ENCODE data around the gene MYBPC1.

MYBPC1 gene

DNA sequence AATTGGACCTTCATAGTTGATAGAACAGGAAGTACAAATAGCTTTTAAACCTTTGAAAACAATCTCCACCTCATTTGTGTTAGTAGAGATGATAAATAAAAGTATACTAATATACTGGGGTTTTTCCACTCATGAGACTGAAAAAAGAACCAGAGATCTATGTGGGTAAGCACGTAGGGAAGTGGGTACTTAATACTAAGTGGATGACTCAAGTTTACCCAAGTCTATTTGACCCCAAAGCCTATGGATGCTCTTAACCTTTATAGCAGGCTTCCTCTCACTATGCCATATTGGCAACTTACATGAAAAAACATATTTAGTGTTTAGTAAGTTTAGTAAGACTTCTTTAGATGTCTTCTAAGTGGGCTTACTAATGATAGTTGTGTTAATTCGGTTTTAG lies 53.4 kb downstream of the MYBPC1 start:
- no peak for TF ChIP-seq CTCF (conservative IDR thresholded peaks at IDR 0.05; ENCODE audit: low read depth, low read length)
- H3K27me3 ChIP-seq (ENCODE audit: insufficient read depth, low read depth): no peaks in the 10 kb centered on the region
- H4K20me1 ChIP-seq (ENCODE audit: insufficient read depth): no peaks in the 10 kb centered on the region
- H3K36me3 ChIP-seq (ENCODE audit: insufficient read depth): no peaks in the 10 kb centered on the region
- no peaks in the 10 kb centered on the region for H3K4me1 ChIP-seq (ENCODE audit: low read depth, poor library complexity, severe bottlenecking)
- H3K4me3 ChIP-seq (IDR thresholded peaks at IDR 0.05; ENCODE audit: insufficient read depth, low read depth, low read length): no peak overlapping the region
- no peak overlapping the region for H3K27ac ChIP-seq
- no peaks in the 10 kb centered on the region for H3K79me2 ChIP-seq (ENCODE audit: insufficient read depth, low read depth)
- no peak overlapping the region for H2AFZ ChIP-seq (ENCODE audit: low read depth)
- no peak overlapping the region for H3K9ac ChIP-seq
- no peak overlapping the region for H3K4me2 ChIP-seq

GRCh38 chr12:101650346-101651117 lies 55.8 kb downstream of the MYBPC1 start:
- no peak overlapping the region for H3K4me3 ChIP-seq (IDR thresholded peaks at IDR 0.05; ENCODE audit: insufficient read depth, low read depth, low read length)
- H3K27ac ChIP-seq: no peak overlapping the region
- no peaks in the 10 kb centered on the region for H4K20me1 ChIP-seq (ENCODE audit: insufficient read depth)
- H3K36me3 ChIP-seq (ENCODE audit: insufficient read depth): no peaks in the 10 kb centered on the region
- H2AFZ ChIP-seq (ENCODE audit: low read depth): no peak overlapping the region
- no peaks in the 10 kb centered on the region for H3K27me3 ChIP-seq (ENCODE audit: insufficient read depth, low read depth)
- no peak for TF ChIP-seq CTCF (conservative IDR thresholded peaks at IDR 0.05; ENCODE audit: low read depth, low read length)
- H3K9ac ChIP-seq: no peak overlapping the region
- H3K4me1 ChIP-seq (ENCODE audit: low read depth, poor library complexity, severe bottlenecking): no peaks in the 10 kb centered on the region
- no peak overlapping the region for H3K4me2 ChIP-seq
- H3K79me2 ChIP-seq (ENCODE audit: insufficient read depth, low read depth): no peaks in the 10 kb centered on the region

DNA sequence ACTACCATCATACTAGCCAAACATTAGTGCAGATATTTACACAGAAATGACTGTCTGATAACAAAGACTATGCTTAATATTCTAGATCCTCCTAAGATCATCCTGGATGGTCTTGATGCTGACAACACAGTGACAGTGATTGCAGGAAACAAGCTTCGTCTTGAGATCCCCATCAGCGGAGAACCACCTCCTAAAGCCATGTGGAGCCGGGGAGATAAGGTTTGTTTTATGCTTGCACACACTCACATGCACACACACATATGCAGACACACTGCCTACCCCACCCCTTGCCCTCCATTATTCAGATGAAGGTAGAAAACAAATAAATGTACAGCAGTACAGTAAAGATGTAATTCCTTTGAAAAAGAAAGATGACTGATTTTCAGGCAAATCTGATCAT lies 58.3 kb downstream of the MYBPC1 start:
- no peak overlapping the region for H2AFZ ChIP-seq (ENCODE audit: low read depth)
- H3K4me3 ChIP-seq (IDR thresholded peaks at IDR 0.05; ENCODE audit: insufficient read depth, low read depth, low read length): no peak overlapping the region
- H3K9ac ChIP-seq: no peak overlapping the region
- no peaks in the 10 kb centered on the region for H3K27me3 ChIP-seq (ENCODE audit: insufficient read depth, low read depth)
- no peak for TF ChIP-seq CTCF (conservative IDR thresholded peaks at IDR 0.05; ENCODE audit: low read depth, low read length)
- H3K4me1 ChIP-seq (ENCODE audit: low read depth, poor library complexity, severe bottlenecking): no peaks in the 10 kb centered on the region
- no peaks in the 10 kb centered on the region for H4K20me1 ChIP-seq (ENCODE audit: insufficient read depth)
- no peak overlapping the region for H3K27ac ChIP-seq
- no peaks in the 10 kb centered on the region for H3K36me3 ChIP-seq (ENCODE audit: insufficient read depth)
- no peaks in the 10 kb centered on the region for H3K79me2 ChIP-seq (ENCODE audit: insufficient read depth, low read depth)
- no peak overlapping the region for H3K4me2 ChIP-seq

DNA sequence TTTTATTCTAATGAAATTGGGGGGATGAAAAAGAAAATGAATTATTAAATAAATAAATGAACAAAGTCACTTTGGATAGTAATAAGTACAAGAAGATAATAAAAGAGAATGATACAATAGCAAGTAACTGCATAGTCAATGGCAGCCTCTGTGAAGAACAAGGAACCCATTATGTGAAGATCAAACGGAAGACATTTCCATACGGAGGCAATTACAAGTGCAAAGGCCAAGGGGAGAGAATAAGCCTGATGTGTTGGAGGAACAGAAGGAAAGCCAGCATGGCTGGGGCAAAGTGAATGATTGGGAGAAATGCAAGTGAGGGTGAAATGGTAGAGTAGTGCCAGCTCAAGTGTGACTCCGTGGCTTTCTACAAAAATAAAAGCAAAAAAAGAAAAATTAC lies 58.7 kb downstream of the MYBPC1 start:
- no peaks in the 10 kb centered on the region for H3K4me1 ChIP-seq (ENCODE audit: low read depth, poor library complexity, severe bottlenecking)
- no peaks in the 10 kb centered on the region for H3K79me2 ChIP-seq (ENCODE audit: insufficient read depth, low read depth)
- no peaks in the 10 kb centered on the region for H3K36me3 ChIP-seq (ENCODE audit: insufficient read depth)
- no peak overlapping the region for H3K4me3 ChIP-seq (IDR thresholded peaks at IDR 0.05; ENCODE audit: insufficient read depth, low read depth, low read length)
- no peak overlapping the region for H3K27ac ChIP-seq
- H2AFZ ChIP-seq (ENCODE audit: low read depth): no peak overlapping the region
- H4K20me1 ChIP-seq (ENCODE audit: insufficient read depth): no peaks in the 10 kb centered on the region
- H3K9ac ChIP-seq: no peak overlapping the region
- H3K4me2 ChIP-seq: no peak overlapping the region
- TF ChIP-seq CTCF (conservative IDR thresholded peaks at IDR 0.05; ENCODE audit: low read depth, low read length): no peak
- no peaks in the 10 kb centered on the region for H3K27me3 ChIP-seq (ENCODE audit: insufficient read depth, low read depth)
